ENCODE data around the gene EVI5. TPM values are rescaled to one million over a fixed set of nuclear protein-coding genes. Genes with fewer than 3 reads are reported as not detected.

The EVI5 gene
- total and polyA plus RNA-seq, 2 experiments from 2014 or later, result 16.3 to 30.8 TPM

DNA sequence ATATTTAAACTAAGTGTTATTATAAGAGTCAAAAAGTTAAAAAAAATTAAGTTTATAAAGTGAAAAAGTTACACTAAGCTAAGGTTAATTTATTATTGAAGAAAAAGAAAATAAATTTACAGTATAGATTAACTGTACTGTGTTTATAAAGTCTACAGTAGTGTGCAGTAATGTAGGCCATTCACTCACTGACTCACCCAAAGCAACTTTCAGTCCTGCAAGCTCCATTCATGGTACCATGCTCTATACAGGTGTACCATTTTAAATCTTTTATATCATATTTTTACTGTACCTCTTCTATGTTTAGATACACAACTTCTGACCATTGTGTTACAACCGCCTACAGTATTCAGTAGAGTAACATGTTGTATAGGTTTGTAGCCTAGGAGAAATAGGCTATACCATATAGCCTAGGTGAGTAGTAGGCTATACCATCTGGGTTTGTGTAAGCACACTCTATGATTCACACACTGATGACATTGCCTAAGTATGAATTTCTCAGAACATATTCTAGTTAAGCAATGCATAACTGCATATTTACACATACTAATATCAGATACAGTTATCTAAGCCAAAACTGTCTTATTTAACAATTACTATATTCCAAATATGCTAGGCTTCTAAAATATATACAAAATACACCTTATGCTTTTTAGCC, 217.6 kb downstream of the EVI5 start:
- no peak overlapping the region for H3K4me3 ChIP-seq
- peak in 1 of 2 donors; percentile 51 for DNase-seq (ENCODE audit: low read depth in 1 of 2, low spot score in 1 of 2)
- TF ChIP-seq, protein P1, sequence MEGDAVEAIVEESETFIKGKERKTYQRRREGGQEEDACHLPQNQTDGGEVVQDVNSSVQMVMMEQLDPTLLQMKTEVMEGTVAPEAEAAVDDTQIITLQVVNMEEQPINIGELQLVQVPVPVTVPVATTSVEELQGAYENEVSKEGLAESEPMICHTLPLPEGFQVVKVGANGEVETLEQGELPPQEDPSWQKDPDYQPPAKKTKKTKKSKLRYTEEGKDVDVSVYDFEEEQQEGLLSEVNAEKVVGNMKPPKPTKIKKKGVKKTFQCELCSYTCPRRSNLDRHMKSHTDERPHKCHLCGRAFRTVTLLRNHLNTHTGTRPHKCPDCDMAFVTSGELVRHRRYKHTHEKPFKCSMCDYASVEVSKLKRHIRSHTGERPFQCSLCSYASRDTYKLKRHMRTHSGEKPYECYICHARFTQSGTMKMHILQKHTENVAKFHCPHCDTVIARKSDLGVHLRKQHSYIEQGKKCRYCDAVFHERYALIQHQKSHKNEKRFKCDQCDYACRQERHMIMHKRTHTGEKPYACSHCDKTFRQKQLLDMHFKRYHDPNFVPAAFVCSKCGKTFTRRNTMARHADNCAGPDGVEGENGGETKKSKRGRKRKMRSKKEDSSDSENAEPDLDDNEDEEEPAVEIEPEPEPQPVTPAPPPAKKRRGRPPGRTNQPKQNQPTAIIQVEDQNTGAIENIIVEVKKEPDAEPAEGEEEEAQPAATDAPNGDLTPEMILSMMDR (IDR thresholded peaks at IDR 0.05; ENCODE audit: low read depth, low read length), result no peak
- no peaks in the 10 kb centered on the region for H3K36me3 ChIP-seq
- no peaks in the 10 kb centered on the region for H3K4me1 ChIP-seq (ENCODE audit: low read depth)
- H3K27me3 ChIP-seq, result no peaks in the 10 kb centered on the region
- no peak overlapping the region for H3K27ac ChIP-seq
- no peaks in the 10 kb centered on the region for H3K9me3 ChIP-seq (ENCODE audit: low read depth)

DNA sequence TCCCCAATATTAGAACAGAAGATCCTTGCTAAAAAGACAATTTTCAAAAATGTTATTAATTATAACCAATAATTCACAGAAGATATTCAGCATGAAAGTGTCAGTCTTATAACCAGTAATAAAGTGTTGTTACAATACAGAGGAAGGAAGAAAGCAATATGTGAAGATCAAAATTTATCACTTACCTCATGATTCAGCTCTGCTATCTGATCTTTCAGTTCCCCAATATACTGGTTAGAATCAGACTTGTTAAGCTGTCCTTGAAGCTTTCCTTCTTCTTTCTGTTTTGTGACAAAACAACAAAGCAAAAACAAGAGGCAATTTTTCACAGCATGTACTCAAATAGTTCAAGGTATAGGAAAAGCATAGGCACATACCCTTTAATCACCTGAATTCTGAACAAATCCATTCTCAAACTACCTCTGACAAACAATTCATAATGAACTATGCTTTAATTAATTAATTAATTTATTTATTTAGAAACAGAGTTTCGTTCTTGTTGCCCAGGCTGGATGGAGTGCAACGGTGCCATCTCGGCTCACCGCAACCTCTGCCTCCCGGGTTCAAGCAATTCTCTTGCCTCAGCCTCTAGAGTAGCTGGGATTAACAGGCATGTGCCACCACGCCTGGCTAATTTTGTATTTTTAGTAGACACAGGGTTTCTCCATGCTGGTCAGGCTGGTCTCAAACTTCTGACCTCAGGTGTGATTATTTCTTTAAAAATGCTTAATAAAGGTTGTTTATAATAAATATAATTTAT, 221.3 kb downstream of the EVI5 start:
- no peak overlapping the region for H3K4me3 ChIP-seq
- no peak overlapping the region for H3K27ac ChIP-seq
- TF ChIP-seq, protein P1 (IDR thresholded peaks at IDR 0.05; ENCODE audit: low read depth, low read length), result no peak
- H3K9me3 ChIP-seq (ENCODE audit: low read depth), result no peaks in the 10 kb centered on the region
- H3K4me1 ChIP-seq (ENCODE audit: low read depth), result no peaks in the 10 kb centered on the region
- DNase-seq (ENCODE audit: low read depth in 1 of 2, low spot score in 1 of 2), result no peak
- no peaks in the 10 kb centered on the region for H3K36me3 ChIP-seq
- no peaks in the 10 kb centered on the region for H3K27me3 ChIP-seq

DNA sequence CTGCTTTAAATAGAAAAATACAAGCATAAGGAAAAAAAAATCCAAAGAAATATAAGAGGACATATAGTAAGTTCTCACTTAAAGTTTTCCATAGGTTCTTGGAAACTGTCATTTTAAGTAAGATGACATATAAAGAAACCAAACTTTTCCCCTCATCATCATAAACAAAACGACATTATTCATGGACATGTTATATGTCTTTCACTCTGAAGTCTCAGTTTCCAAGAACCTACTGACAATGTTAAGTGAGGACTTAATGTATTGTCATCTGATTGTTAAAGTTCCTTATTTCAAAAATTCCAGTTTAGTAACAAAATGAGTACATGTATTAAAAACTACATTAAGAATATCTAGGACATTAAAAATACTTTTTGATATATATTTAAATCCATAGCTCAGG, 228.6 kb downstream of the EVI5 start:
- no peaks in the 10 kb centered on the region for H3K4me1 ChIP-seq (ENCODE audit: low read depth)
- TF ChIP-seq, protein P1 (IDR thresholded peaks at IDR 0.05; ENCODE audit: low read depth, low read length), result no peak
- H3K4me3 ChIP-seq, result no peak overlapping the region
- H3K9me3 ChIP-seq (ENCODE audit: low read depth), result no peaks in the 10 kb centered on the region
- H3K27ac ChIP-seq, result no peak overlapping the region
- H3K27me3 ChIP-seq, result no peaks in the 10 kb centered on the region
- no peaks in the 10 kb centered on the region for H3K36me3 ChIP-seq
- DNase-seq (ENCODE audit: low read depth in 1 of 2, low spot score in 1 of 2), result no peak

DNA sequence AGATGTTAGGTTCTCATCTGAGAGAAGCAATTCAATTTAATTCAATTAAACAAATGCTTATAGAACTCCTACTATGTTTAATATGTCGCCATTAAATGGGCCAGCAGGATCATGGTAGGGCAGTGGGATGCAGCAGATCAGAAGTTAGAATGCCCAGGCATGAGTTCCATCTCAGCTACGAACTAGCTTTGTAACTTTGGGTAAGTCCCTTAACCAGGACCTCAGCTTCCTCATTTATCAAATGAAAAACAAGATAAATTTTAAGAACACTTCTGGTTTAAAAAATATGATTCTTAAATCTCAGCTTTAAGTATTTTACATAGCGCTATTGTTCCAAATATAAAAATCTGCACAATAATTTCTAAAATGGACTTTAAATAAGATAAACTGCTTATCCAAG, 230.7 kb downstream of the EVI5 start:
- Histone ChIP-seq H3K27ac (no peak overlapping the region), H3K27me3 (no peaks in the 10 kb centered on the region), H3K9me3 (ENCODE audit: low read depth) (no peaks in the 10 kb centered on the region), H3K36me3 (no peaks in the 10 kb centered on the region), H3K4me3 (no peak overlapping the region), H3K4me1 (ENCODE audit: low read depth) (no peaks in the 10 kb centered on the region)
- no peak for DNase-seq (ENCODE audit: low read depth in 1 of 2, low spot score in 1 of 2)
- TF ChIP-seq, protein P1 (IDR thresholded peaks at IDR 0.05; ENCODE audit: low read depth, low read length), result no peak

DNA sequence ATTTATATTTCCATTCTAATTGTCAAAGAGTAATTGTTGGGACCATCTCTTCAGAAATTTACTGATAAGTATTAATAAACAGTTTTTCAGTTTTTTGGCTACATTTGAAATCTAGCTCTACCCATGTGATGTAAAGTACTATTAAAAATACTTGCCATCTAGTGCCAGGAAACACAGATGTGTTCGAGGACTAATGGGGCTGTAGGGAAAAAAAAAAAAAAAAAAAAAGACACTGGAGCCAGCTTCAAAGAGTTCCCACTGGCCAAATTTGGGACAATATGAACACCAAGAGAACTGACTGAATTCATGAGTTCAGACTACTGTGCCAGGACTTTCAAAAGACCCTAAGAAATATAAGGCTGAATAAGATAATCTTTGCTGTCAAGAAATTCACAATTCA, 233.0 kb downstream of the EVI5 start:
- no peaks in the 10 kb centered on the region for H3K9me3 ChIP-seq (ENCODE audit: low read depth)
- TF ChIP-seq, protein P1 (IDR thresholded peaks at IDR 0.05; ENCODE audit: low read depth, low read length), result no peak
- H3K4me1 ChIP-seq (ENCODE audit: low read depth), result no peaks in the 10 kb centered on the region
- H3K4me3 ChIP-seq, result no peak overlapping the region
- H3K27ac ChIP-seq, result no peak overlapping the region
- no peaks in the 10 kb centered on the region for H3K36me3 ChIP-seq
- DNase-seq (ENCODE audit: low read depth in 1 of 2, low spot score in 1 of 2), result no peak
- H3K27me3 ChIP-seq, result no peaks in the 10 kb centered on the region
